A673 (cell line): Measurements from ENCODE around the gene FAM167B. TPM values are rescaled to one million over a fixed set of nuclear protein-coding genes. Genes with fewer than 3 reads are reported as not detected.

ENCODE experiments used
- BruUV-seq: library from RNA; stranded (reverse); fragments of 400-500 nt; replicated peaks from 2 replicates; lab custom pipeline; 2021; lab: Mats Ljungman, UMichigan
- CTCF ChIA-PET: fragments of 300-600 bp; sonication (Branson Sonifier 250); formaldehyde crosslinking; loops from one replicate; lab custom pipeline; 2022; ENCODE audit warnings: antibody characterized with exemption; lab: Charles Lee
- POLR2A ChIA-PET: fragments of 300-600 bp; sonication (Branson Sonifier 250); formaldehyde crosslinking; loops from one replicate; lab custom pipeline; 2022; ENCODE audit warnings: antibody characterized with exemption; ENCODE audit not compliant: low non-redundant PET; lab: Charles Lee
- DNase-seq: peaks from one replicate; pipeline ENCODE4 v3.0.0-alpha.2; 2015; ENCODE audit warnings: low spot score
- H3K27ac ChIP-seq: fragments of 200-600 bp; sonication (generic); 2 replicates; pipeline ENCODE4 v1.5.1; 2016; ENCODE audit warnings: mixed run types, low read depth, mild to moderate bottlenecking, mixed read lengths, antibody characterized with exemption, low read length; ENCODE audit not compliant: poor library complexity, severe bottlenecking
- H3K27me3 ChIP-seq: fragments of 200-600 bp; sonication (generic); replicated peaks from 2 replicates; pipeline ENCODE4 v1.6.1; 2017; ENCODE audit warnings: mixed run types, low read depth, mild to moderate bottlenecking, mixed read lengths, antibody characterized with exemption, low read length; ENCODE audit not compliant: insufficient read depth, poor library complexity
- H3K36me3 ChIP-seq: fragments of 200-600 bp; sonication (generic); 2 replicates; pipeline ENCODE4 v1.6.1; 2016; ENCODE audit warnings: mixed run types, mild to moderate bottlenecking, mixed read lengths, antibody characterized with exemption, low read length; ENCODE audit not compliant: insufficient read depth, poor library complexity, severe bottlenecking
- H3K4me1 ChIP-seq: fragments of 200-600 bp; sonication (generic); 2 replicates; pipeline ENCODE4 v1.6.1; 2017; ENCODE audit warnings: mixed run types, mild to moderate bottlenecking, mixed read lengths, antibody characterized with exemption, low read length; ENCODE audit not compliant: insufficient read depth, poor library complexity, severe bottlenecking
- H3K4me3 ChIP-seq: fragments of 200-600 bp; sonication (generic); 2 replicates; pipeline ENCODE4 v1.5.1; 2016; ENCODE audit warnings: low read depth, mixed run types, mild to moderate bottlenecking, mixed read lengths, low read length; ENCODE audit not compliant: poor library complexity, severe bottlenecking
- H3K9me3 ChIP-seq: fragments of 200-600 bp; sonication (generic); 2 replicates; pipeline ENCODE4 v1.6.1; 2016; ENCODE audit warnings: mixed run types, low read depth, mild to moderate bottlenecking, mixed read lengths, antibody characterized with exemption, low read length; ENCODE audit not compliant: poor library complexity, severe bottlenecking
- CTCF ChIP-seq: fragments of 300-800, 200-600 bp; sonication (generic); conservative IDR thresholded peaks from 2 replicates; pipeline ENCODE4 v1.5.1; 2017; ENCODE audit warnings: low read depth, mild to moderate bottlenecking, antibody characterized with exemption, low read length, moderate library complexity, mixed read lengths
- EZH2 ChIP-seq: fragments of 200-600 bp; sonication (generic); IDR thresholded peaks from 2 replicates; pipeline ENCODE4 v1.6.1; 2017; ENCODE audit warnings: borderline replicate concordance, low read depth, mild to moderate bottlenecking, mixed read lengths, antibody characterized with exemption, low read length; ENCODE audit not compliant: poor library complexity, severe bottlenecking
- intact Hi-C: fragments of 100-400 bp; cut with micrococcal nuclease; formaldehyde crosslinking; loops from one replicate; pipeline ENCODE4 v1.10.0; 2022; ENCODE audit not compliant: unreplicated experiment
- total RNA-seq: library from RNA; stranded (reverse); gene quantifications from 2 replicates; pipeline ENCODE4 v1.2.3, GENCODE V29; 2021

The FAM167B gene
- total RNA-seq, 1 experiment from 2014 or later = not detected

- no peaks in the 10 kb centered on the region for H3K27me3 ChIP-seq
- no peaks in the 10 kb centered on the region for H3K9me3 ChIP-seq
- ChIA-PET CTCF (no interaction called here), POLR2A (no interaction called here)
- no peaks in the 10 kb centered on the region for H3K4me1 ChIP-seq
- TF ChIP-seq EZH2 = no peak
- no peak for TF ChIP-seq CTCF
- no TSS peak for BruUV-seq
- DNase-seq = no peak
- peak overlapping the region; percentile 64 for H3K4me3 ChIP-seq
- H3K36me3 ChIP-seq = no peaks in the 10 kb centered on the region
- intact Hi-C loops = no loop called here
- no peak overlapping the region for H3K27ac ChIP-seq
These were observed 7.3 kb upstream of the FAM167B start for GRCh38 chr1:32239790-32240139.

DNA sequence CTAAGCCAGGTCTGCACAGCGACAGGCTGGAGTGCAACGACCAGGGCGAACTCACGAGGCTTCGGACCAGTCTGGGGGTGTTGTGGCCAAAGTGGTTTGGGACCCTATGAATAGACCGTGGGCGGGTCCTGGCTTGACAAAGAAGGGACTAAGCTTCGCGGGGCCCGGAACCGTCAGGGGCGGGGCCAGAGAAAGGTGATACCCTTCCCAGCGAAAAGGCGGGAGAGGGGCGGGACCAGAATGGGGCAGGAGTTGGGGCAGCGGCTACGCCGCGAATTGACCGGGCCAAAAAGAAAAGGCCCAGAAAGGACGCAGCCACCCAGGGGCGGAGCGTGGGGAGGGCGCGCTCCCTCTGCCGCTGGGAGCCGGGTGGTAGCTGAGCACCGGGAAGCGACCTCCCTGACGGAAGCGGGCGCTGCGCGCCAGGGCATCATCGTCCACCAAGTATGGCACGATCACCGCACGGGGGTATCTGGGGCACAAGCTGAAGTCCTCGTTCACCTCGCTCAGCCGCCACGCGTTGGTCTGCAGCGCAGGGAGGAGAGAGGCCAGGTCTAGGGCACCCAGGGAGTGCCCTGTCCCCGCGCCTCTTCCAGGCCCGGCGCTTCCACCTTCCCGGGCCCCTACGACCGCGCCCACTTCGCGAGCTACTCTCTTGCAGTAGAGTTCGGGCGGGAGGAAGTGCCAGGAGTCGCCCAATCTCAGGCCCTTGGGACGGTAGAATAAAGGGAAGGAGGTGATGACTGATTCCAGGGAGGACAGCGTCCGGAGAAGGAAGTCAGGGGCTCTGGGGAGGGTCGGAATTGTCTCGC, 6.7 kb upstream of the FAM167B start:
- intact Hi-C loops = no loop called here
- H3K9me3 ChIP-seq = no peaks in the 10 kb centered on the region
- POLR2A ChIA-PET = no interaction called here
- H3K4me1 ChIP-seq = no peaks in the 10 kb centered on the region
- CTCF ChIA-PET = interaction anchor here (0.6 to 0.9 kb wide), 2 partner anchors 74 to 149 kb away, joined by 4 to 10 read pairs; no protein-coding TSS in a partner anchor
- BruUV-seq = no TSS peak
- H3K27ac ChIP-seq = peak overlapping the region; percentile 0
- DNase-seq = peak; percentile 63
- H3K27me3 ChIP-seq = no peaks in the 10 kb centered on the region
- TF ChIP-seq CTCF (peak; percentile 46), EZH2 (no peak)
- no peaks in the 10 kb centered on the region for H3K36me3 ChIP-seq
- peak overlapping the region; percentile 64 for H3K4me3 ChIP-seq

DNA sequence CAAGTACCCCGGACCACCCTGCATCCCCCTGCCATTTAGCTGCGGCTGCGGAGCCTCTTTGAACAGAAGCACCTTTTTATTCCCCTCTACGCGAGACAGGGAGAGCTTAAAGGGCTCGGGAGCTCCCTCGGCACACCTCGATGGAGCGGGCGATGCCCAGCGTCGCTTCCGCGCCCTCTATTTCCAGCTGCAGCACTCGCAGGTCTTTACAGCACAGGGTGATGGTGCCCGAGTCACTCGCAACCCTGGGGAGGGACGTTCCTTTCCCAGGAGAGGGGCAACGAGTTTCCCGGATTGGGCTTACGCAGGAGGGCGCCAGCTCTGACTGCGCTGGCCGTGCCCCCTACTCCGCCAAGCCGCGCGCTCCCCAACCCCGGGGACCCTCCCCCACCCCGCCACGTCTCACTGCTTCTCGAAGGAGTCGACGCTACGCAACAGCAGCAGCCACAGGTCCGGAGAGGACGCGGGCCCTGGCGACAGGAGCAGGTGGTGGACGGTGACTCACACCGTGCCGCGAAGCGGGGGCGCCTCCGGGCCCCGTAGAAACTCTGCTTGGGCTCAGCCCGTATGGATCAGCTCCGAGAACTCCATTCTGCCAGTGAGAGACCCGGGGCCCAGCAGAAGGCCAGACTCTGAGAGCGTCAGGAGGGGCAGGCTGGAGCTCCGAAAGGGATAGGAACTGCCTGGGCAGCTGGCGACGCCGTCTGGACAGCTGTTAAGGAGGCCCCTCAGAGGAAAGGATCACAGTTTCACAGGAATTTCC, 5.8 kb upstream of the FAM167B start:
- intact Hi-C loops = no loop called here
- Histone ChIP-seq H3K4me3 (peak overlapping the region; percentile 64), H3K36me3 (no peaks in the 10 kb centered on the region), H3K27me3 (no peaks in the 10 kb centered on the region), H3K27ac (peak overlapping the region; percentile 0), H3K4me1 (no peaks in the 10 kb centered on the region), H3K9me3 (no peaks in the 10 kb centered on the region)
- CTCF ChIA-PET = interaction anchor here (0.6 to 0.9 kb wide), 2 partner anchors 74 to 148 kb away, joined by 4 to 10 read pairs; no protein-coding TSS in a partner anchor
- DNase-seq = peak; percentile 43
- TF ChIP-seq EZH2 (no peak), CTCF (no peak)
- POLR2A ChIA-PET = no interaction called here
- BruUV-seq = no TSS peak
